IMR-90 (cell line): Measurements from ENCODE around the gene DLGAP4. TPM values are rescaled to one million over a fixed set of nuclear protein-coding genes. Genes with fewer than 3 reads are reported as not detected.

ENCODE experiments used
- ATAC-seq: fragments of 200-7000 bp; cut with Tn5 transposase; 2 replicates; pipeline ENCODE4 v1.9.1; 2020; ENCODE audit warnings: low read depth, mild to moderate bottlenecking, moderate library complexity
- BruUV-seq: library from RNA; stranded (reverse); fragments of 400-500 nt; replicated peaks from 2 replicates; lab custom pipeline; 2021; lab: Mats Ljungman, UMichigan
- CTCF ChIA-PET: fragments of 300-600 bp; formaldehyde crosslinking; extraction: SDS; loops from one replicate; lab custom pipeline; 2021; ENCODE audit warnings: antibody characterized with exemption; lab: Yijun Ruan, JAX
- POLR2A ChIA-PET: fragments of 300-600 bp; sonication (Branson Sonifier 250); formaldehyde crosslinking; loops from one replicate; lab custom pipeline; 2022; ENCODE audit warnings: antibody characterized with exemption; ENCODE audit not compliant: unreplicated experiment; lab: Charles Lee
- DNase-seq: peaks from one replicate; pipeline ENCODE4 v3.0.0; 2013
- H2AFZ ChIP-seq: replicated peaks from 2 replicates; pipeline ENCODE3; 2013; ENCODE audit warnings: low read length, mild to moderate bottlenecking; ENCODE audit not compliant: poor library complexity
- H2AK5ac ChIP-seq: 2 replicates; pipeline ENCODE4 v1.6.1; 2013; ENCODE audit warnings: low read depth, low read length, inconsistent platforms
- H2AK9ac ChIP-seq: replicated peaks from 2 replicates; pipeline ENCODE3; 2013; ENCODE audit warnings: mild to moderate bottlenecking, low read depth, low read length, moderate library complexity; ENCODE audit not compliant: poor library complexity
- H2BK120ac ChIP-seq: 2 replicates; pipeline ENCODE4 v1.6.1; 2013; ENCODE audit warnings: low read depth, low read length, inconsistent platforms
- H2BK15ac ChIP-seq: 3 replicates; pipeline ENCODE4 v1.6.1; 2013; ENCODE audit warnings: low read depth, low read length, inconsistent platforms
- H2BK20ac ChIP-seq: 2 replicates; pipeline ENCODE4 v1.6.1; 2013; ENCODE audit warnings: low read depth, mild to moderate bottlenecking, inconsistent platforms, low read length, moderate library complexity
- H2BK5ac ChIP-seq: 2 replicates; pipeline ENCODE4 v1.6.1; 2013; ENCODE audit warnings: mild to moderate bottlenecking, low read depth, low read length, inconsistent platforms; ENCODE audit not compliant: poor library complexity, severe bottlenecking
- H3K14ac ChIP-seq: replicated peaks from 2 replicates; pipeline ENCODE4 v1.6.1; 2013; ENCODE audit warnings: low read depth, low read length, inconsistent platforms
- H3K18ac ChIP-seq: 2 replicates; pipeline ENCODE4 v1.6.1; 2013; ENCODE audit warnings: low read depth, low read length, control low read depth
- H3K23ac ChIP-seq: 2 replicates; pipeline ENCODE4 v1.6.1; 2013; ENCODE audit warnings: low read depth, low read length, inconsistent platforms
- H3K27ac ChIP-seq: 2 replicates; pipeline ENCODE4 v1.5.1; 2013; ENCODE audit warnings: mild to moderate bottlenecking, control low read depth, low read length; ENCODE audit not compliant: insufficient read depth
- H3K27me3 ChIP-seq: 2 replicates; pipeline ENCODE4 v1.6.1; 2013; ENCODE audit warnings: low read length; ENCODE audit not compliant: control insufficient read depth, insufficient read depth
- H3K36me3 ChIP-seq: 2 replicates; pipeline ENCODE4 v1.6.1; 2013; ENCODE audit warnings: low read length, mixed read lengths; ENCODE audit not compliant: control insufficient read depth, insufficient read depth
- H3K4ac ChIP-seq: 2 replicates; pipeline ENCODE4 v1.6.1; 2013; ENCODE audit warnings: low read depth, low read length, inconsistent platforms
- H3K4me1 ChIP-seq: 2 replicates; pipeline ENCODE4 v1.6.1; 2013; ENCODE audit warnings: low read length, mixed read lengths; ENCODE audit not compliant: control insufficient read depth, insufficient read depth
- H3K4me2 ChIP-seq: 2 replicates; pipeline ENCODE4 v1.6.1; 2013; ENCODE audit warnings: low read depth, mild to moderate bottlenecking, control low read depth, low read length, moderate library complexity
- H3K4me3 ChIP-seq: 2 replicates; pipeline ENCODE4 v1.5.1; 2013; ENCODE audit warnings: low read depth, mild to moderate bottlenecking, control low read depth, low read length, moderate library complexity; ENCODE audit not compliant: insufficient read depth
- H3K56ac ChIP-seq: 2 replicates; pipeline ENCODE4 v1.6.1; 2013; ENCODE audit warnings: low read length, inconsistent platforms; ENCODE audit not compliant: insufficient read depth; ENCODE audit errors: extremely low read depth
- H3K79me1 ChIP-seq, 2 experiments: 2 replicates each; pipeline ENCODE4 v1.6.1; 2013; ENCODE audit warnings: low read length in 2 of 2, inconsistent platforms in 1 of 2, low read depth in 1 of 2
- H3K9ac ChIP-seq: 2 replicates; pipeline ENCODE4 v1.6.1; 2013; ENCODE audit warnings: low read depth, low read length, control low read depth
- H3K9me1 ChIP-seq: 2 replicates; pipeline ENCODE4 v1.6.1; 2013; ENCODE audit warnings: low read length, inconsistent platforms; ENCODE audit not compliant: insufficient read depth
- H3K9me3 ChIP-seq: 2 replicates; pipeline ENCODE4 v1.6.1; 2013; ENCODE audit warnings: low read length; ENCODE audit not compliant: control insufficient read depth, insufficient read depth
- H4K20me1 ChIP-seq: 2 replicates; pipeline ENCODE4 v1.6.1; 2013; ENCODE audit warnings: low read length, inconsistent platforms; ENCODE audit not compliant: insufficient read depth
- H4K5ac ChIP-seq: 2 replicates; pipeline ENCODE4 v1.6.1; 2013; ENCODE audit warnings: mild to moderate bottlenecking, low read depth, low read length, control low read depth
- H4K8ac ChIP-seq, 2 experiments: 2 replicates each; pipeline ENCODE4 v1.6.1; 2013; ENCODE audit warnings: low read depth in 2 of 2, low read length in 2 of 2, control low read depth in 1 of 2, inconsistent platforms in 1 of 2
- H4K91ac ChIP-seq: 2 replicates; pipeline ENCODE4 v1.6.1; 2013; ENCODE audit warnings: low read depth, low read length, inconsistent platforms; ENCODE audit not compliant: insufficient read depth
- CHD1 ChIP-seq: IDR thresholded peaks from 2 replicates; pipeline ENCODE4 v1.6.1; 2012; ENCODE audit warnings: low read depth, low read length, improper control_type of control experiment
- CTCF ChIP-seq: conservative IDR thresholded peaks from 2 replicates; pipeline ENCODE4 v1.5.1; 2012; ENCODE audit warnings: mild to moderate bottlenecking, low read depth, low read length, improper control_type of control experiment
- FOS ChIP-seq: fragments of 150-350 bp; IDR thresholded peaks from 2 replicates; pipeline ENCODE4 v1.6.1; 2016; ENCODE audit warnings: low read depth, low read length
- MAFK ChIP-seq: IDR thresholded peaks from 2 replicates; pipeline ENCODE4 v1.6.1; 2012; ENCODE audit warnings: low read depth, low read length, improper control_type of control experiment
- MAZ ChIP-seq: IDR thresholded peaks from 2 replicates; pipeline ENCODE4 v1.6.1; 2012; ENCODE audit warnings: low read depth, mild to moderate bottlenecking, low read length, improper control_type of control experiment, moderate library complexity, borderline replicate concordance
- NFE2L2 ChIP-seq: fragments of 150-350 bp; IDR thresholded peaks from 2 replicates; pipeline ENCODE4 v1.6.1; 2016; ENCODE audit warnings: low read depth, mild to moderate bottlenecking, low read length
- RAD21 ChIP-seq: IDR thresholded peaks from 2 replicates; pipeline ENCODE4 v1.6.1; 2012; ENCODE audit warnings: low read length, improper control_type of control experiment
- RCOR1 ChIP-seq: IDR thresholded peaks from 2 replicates; pipeline ENCODE4 v1.6.1; 2012; ENCODE audit warnings: mild to moderate bottlenecking, low read length, improper control_type of control experiment; ENCODE audit not compliant: insufficient replicate concordance
- RFX5 ChIP-seq: IDR thresholded peaks from 2 replicates; pipeline ENCODE4 v1.8.0; 2012; ENCODE audit warnings: low read depth, mild to moderate bottlenecking, low read length, moderate library complexity
- USF2 ChIP-seq: fragments of 150-350 bp; IDR thresholded peaks from 2 replicates; pipeline ENCODE4 v1.6.1; 2017; ENCODE audit warnings: mild to moderate bottlenecking, antibody characterized with exemption, low read length, low read depth
- WGBS, 2 experiments: methylation state at CpG; one replicate each; pipeline versions ENCODE4 v1.1.5 to v1.1.7; 2013; ENCODE audit warnings: missing lambda C conversion rate in 2 of 2; ENCODE audit not compliant: insufficient read length in 1 of 2; ENCODE audit errors: extremely low coverage in 2 of 2; 5-methylcytosine and 5-hydroxymethylcytosine counted together
- dilution Hi-C: fragments of 300-500 bp; cut with HindIII; formaldehyde crosslinking; loops from one replicate; pipeline ENCODE4 v1.14.3; 2018; ENCODE audit warnings: low sequenced_read_pairs; ENCODE audit not compliant: unreplicated experiment
- in situ Hi-C: fragments of 300-500 bp; cut with MboI; formaldehyde crosslinking; loops from 3 replicates; pipeline ENCODE4 v1.14.3; 2019; ENCODE audit warnings: low sequenced_read_pairs, inconsistent platforms, mixed read lengths
- intact Hi-C: fragments of 100-400 bp; cut with micrococcal nuclease; formaldehyde crosslinking; loops from 2 replicates; pipeline ENCODE4 v1.10.0; 2022
- polyA plus RNA-seq, 3 experiments: library from polyadenylated mRNA; depleted of rRNA; stranded (reverse); fragments of >200 nt; gene quantifications; 2 replicates each; pipeline ENCODE4 v1.2.3, GENCODE V29; 2012; ENCODE audit warnings: low replicate concordance in 1 of 3
- total RNA-seq: library from RNA; depleted of rRNA; stranded (reverse); fragments of >200 nt; gene quantifications from 2 replicates; pipeline ENCODE4 v1.2.3, GENCODE V29; 2012

DLGAP4 gene
- total and polyA plus RNA-seq, 2 of the 4 experiments (the other 2 are of a cell fraction): 32.3 to 73.2 TPM

- Histone ChIP-seq H3K4me1 (no peaks in the 10 kb centered on the region), H2AK9ac (no peak overlapping the region), H3K36me3 (peaks cover 50% of the 10 kb centered on the region), H2BK5ac (no peak overlapping the region), H3K27me3 (no peaks in the 10 kb centered on the region), H3K14ac (no peak overlapping the region), H3K4me3 (no peak overlapping the region), H3K79me1 (peaks cover 8 to 24% of the 10 kb centered on the region in 2 experiments), H2BK15ac (no peak overlapping the region), H4K91ac (no peak overlapping the region), H3K9me3 (no peaks in the 10 kb centered on the region), H3K4ac (no peak overlapping the region), H3K27ac (no peak overlapping the region), H4K8ac (no peak overlapping the region), H3K9me1 (peaks cover 15% of the 10 kb centered on the region), H2AFZ (no peak overlapping the region), H3K23ac (no peak overlapping the region), H4K20me1 (peaks cover 12% of the 10 kb centered on the region; the same call in 1 of the 2 replicates), H3K9ac (no peak overlapping the region), H3K18ac (no peak overlapping the region), H3K4me2 (no peak overlapping the region), H2BK20ac (no peak overlapping the region), H2AK5ac (no peak overlapping the region), H4K5ac (no peak overlapping the region), H2BK120ac (no peak overlapping the region), H3K56ac (no peak overlapping the region)
- ChIA-PET CTCF (no interaction called here), POLR2A (interaction anchor here (0.6 kb wide), 1 partner anchor 15 kb away, joined by 4 read pairs; no protein-coding TSS in a partner anchor)
- 93% methylated on average over 7 of the region's 18 CpGs; no CpG with 5 or more reads in 1 of the 2 experiments for WGBS, 2 experiments
- intact Hi-C loops: no loop called here
- no TSS peak for BruUV-seq
- DNase-seq: no peak
- dilution Hi-C loops: no loop called here
- TF ChIP-seq RCOR1 (no peak), CTCF (no peak), NFE2L2 (no peak), MAFK (no peak), FOS (no peak), MAZ (no peak), USF2 (no peak), RFX5 (no peak), RAD21 (no peak), CHD1 (no peak)
- in situ Hi-C loops: no loop called here
- no peak for ATAC-seq
These were observed 222.2 kb downstream of the DLGAP4 start for GRCh38 chr20:36528176-36528874.
